Endometrium (tissue), 2 donors: ENCODE results near the gene SS18L1.

Experiments used
- FAIRE-seq: peaks from 2 replicates; lab custom pipeline; 2012; peaks lifted over from hg19 to GRCh38; lab: Jason Lieb, UNC
- donor health status: control.
- donor health status: control.

The SS18L1 gene

DNA sequence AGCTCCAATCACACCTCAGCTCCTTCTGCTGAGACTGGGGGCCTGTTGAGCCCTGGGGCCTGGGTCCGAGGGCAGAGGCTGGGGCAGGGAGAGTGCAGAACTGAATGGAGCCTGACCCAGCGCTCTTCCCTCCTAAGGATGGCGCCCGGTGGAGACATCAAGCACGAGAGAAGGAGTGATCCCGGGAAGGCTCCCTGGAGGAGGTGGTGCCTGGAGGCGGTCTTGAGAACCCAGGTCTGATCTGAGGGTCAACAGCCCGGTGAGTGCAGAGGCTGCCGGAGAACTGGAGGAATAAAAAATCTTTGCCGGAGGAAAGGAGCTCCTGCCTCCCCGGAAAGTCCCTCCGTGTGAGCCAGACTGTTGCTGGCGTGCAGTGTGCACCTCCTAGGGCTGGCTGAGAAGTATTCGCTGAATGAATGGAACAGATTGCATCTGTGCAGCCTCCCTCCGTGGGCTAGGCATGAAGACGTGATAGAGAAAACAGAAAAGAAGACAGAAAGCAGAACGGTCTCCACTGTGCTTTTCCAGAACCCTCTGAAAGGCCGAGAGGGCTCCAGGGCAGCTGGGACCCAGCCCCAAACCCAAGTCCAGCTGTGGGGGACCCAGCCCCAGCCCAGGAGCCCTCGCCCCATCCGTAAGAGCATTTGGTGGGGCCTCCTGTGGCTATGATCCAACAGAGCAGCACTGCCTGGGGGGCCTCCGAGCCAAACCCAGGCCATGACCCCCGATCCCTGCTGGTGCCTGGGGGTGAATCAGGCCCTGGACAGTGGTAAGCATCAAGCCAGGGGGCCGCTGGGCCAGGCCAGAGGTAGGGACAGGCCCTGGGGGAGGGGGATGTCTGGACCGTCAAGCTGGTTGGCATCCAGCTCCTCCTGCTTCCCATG is 83.4 kb downstream of the SS18L1 start:
- no peak for FAIRE-seq

DNA sequence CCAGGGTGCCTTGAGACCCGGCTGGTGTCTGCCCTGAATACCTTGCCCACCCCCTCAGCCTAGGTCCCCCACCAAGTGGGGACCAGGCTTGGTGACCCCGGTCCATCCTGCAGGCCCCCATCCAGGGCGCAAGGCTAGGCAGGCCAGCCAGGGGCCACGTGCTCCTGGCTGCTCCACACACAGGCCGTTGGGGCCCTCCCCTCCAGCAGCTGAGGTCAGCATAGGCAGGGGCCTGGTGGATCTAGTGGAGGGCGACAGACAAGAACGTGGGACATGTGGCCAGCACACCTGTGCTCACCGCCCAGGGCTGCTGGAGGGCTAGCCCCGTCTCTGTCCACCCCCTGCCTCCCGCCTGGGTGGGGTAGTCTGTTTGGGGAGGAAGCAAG is 84.0 kb downstream of the SS18L1 start:
- FAIRE-seq: no peak

DNA sequence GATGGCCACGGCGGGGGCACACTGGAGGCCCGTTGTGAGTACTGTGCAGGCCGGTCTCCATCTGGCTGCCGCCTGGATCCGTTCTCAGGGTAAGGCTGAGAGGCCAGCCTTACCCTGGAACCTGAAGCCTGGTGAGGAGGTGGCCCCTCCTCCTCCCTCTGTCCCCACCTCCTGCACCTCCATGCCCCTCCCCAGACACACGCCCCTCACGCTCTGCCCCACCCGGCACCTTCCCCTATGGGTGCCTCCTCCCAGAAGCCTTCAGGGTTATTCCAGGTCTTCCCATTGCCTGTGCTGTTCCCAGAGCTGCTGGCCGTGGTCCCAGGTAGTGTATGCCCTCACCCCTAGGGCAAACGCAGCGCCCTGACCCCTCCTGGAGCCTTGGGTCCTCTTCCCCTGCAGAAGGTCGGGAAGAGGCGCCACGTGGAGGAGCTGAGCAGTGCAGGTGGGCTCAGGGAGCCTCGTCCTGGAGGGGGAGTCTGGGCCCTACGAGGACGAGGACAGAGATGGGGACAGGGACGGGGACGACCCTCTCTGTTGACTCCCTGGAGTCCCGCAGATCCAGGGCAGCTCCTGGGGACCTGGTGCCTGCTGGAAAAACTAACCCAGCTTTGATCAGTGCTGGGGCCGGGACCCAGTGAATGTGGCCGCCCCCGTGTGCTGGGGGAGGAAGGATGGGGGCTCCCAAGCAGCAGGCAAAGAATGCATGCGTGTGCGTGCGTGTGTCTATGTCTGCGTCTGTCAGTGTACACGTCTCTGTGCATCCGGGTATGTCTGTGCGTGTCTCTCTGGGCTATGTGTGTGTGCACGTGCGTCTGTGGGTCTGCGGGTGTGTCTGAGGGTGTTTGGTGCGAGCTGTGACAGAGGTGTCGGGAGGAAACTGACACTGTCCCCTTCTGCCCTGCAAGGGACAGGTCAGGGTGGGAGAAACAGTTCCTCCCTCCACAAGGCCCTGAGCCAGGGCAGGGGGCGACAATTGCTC is 84.7 kb downstream of the SS18L1 start:
- no peak for FAIRE-seq

- no peak for FAIRE-seq
Measured at GRCh38 chr20:62228982-62229545, 85.5 kb downstream of the SS18L1 start.

GRCh38 chr20:62229667-62230066 is 86.1 kb downstream of the SS18L1 start:
- no peak for FAIRE-seq

- no peak for FAIRE-seq
Measured at GRCh38 chr20:62230276-62230675, 86.7 kb downstream of the SS18L1 start.

GRCh38 chr20:62230696-62231095 is 87.1 kb downstream of the SS18L1 start:
- FAIRE-seq: no peak

DNA sequence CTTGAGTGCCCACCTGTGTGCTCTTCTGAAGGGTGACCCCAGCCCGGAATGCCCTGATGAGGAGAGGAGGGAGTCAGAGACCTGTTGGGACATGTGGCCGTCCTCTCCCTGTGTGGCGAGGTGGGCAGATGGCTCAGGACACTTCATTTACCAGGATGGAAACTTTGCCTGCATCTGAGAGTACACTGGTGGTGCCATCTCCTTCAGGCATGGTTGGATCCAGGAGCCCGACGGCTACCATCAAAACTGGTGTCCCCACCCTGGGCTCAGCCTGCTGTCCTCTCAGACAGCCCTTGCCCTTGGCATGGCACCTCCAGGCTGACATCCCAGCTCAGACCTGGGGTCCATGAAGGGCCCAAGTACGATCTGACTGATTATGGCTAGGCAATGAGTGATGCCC is 87.7 kb downstream of the SS18L1 start:
- no peak for FAIRE-seq
